Ovary (tissue), 3 donors: ENCODE results near the gene DLX6.

ENCODE experiments used
- CTCF ChIP-seq, 3 donors: fragments of 450-650 bp in 2 of 3; fragments of 200-600 bp in 1 of 3; IDR thresholded peaks; one replicate each; pipeline versions ENCODE4 v1.5.1 to v1.8.0; 2016 to 2022; ENCODE audit warnings: antibody characterized with exemption in 3 of 3, mild to moderate bottlenecking in 1 of 3
- POLR2A ChIP-seq: fragments of 450-650 bp; IDR thresholded peaks from one replicate; pipeline ENCODE4 v1.6.1; 2017; ENCODE audit warnings: antibody characterized with exemption, mild to moderate bottlenecking, moderate library complexity
- donor health status: DM: no; HTN: no; CAD: no.

- TF ChIP-seq CTCF (IDR thresholded peaks at IDR 0.05) (no peak), POLR2A (no peak)
Measured at GRCh38 chr7:97021747-97022490, 16.6 kb downstream of the DLX6 start.
